ENCODE results near the gene PDCL2. TPM values are rescaled to one million over a fixed set of nuclear protein-coding genes. Genes with fewer than 3 reads are reported as not detected.
A peak's percentile ranks its signal among the peaks of the same experiment; 100 is the strongest.

Gene PDCL2
- total RNA-seq, 1 experiment from 2014 or later = not detected

DNA sequence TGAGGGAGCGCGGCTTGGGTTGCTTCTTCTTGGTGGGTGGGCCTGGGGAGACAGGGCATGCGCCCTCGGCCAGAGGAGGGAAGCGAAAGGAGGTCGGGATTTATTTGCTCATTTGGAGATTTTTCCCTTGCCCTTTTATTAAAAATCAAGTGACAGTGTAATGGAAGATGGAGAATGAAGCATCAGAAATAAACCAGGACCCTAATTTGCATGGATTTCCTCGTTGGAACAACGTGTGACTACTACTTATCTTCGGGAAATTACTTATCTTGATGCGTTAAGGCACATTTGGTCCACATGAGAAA, 44.6 kb downstream of the PDCL2 start:
- no TSS peak for BruUV-seq (replicated peaks)
- H3K27me3 Mint-ChIP-seq (ENCODE audit: insufficient read depth, unreplicated experiment) = no peaks in the 10 kb centered on the region
- H3K4me1 Mint-ChIP-seq (ENCODE audit: insufficient read depth, unreplicated experiment) = peaks cover 52% of the 10 kb centered on the region
- DNase-seq (ENCODE audit: unreplicated experiment) = no peak
- peaks cover 7% of the 10 kb centered on the region for H3K36me3 Mint-ChIP-seq (ENCODE audit: insufficient read depth, unreplicated experiment)
- H3K4me3 Mint-ChIP-seq (ENCODE audit: unreplicated experiment) = peak overlapping the region; percentile 87
- TF ChIP-seq, protein P1, sequence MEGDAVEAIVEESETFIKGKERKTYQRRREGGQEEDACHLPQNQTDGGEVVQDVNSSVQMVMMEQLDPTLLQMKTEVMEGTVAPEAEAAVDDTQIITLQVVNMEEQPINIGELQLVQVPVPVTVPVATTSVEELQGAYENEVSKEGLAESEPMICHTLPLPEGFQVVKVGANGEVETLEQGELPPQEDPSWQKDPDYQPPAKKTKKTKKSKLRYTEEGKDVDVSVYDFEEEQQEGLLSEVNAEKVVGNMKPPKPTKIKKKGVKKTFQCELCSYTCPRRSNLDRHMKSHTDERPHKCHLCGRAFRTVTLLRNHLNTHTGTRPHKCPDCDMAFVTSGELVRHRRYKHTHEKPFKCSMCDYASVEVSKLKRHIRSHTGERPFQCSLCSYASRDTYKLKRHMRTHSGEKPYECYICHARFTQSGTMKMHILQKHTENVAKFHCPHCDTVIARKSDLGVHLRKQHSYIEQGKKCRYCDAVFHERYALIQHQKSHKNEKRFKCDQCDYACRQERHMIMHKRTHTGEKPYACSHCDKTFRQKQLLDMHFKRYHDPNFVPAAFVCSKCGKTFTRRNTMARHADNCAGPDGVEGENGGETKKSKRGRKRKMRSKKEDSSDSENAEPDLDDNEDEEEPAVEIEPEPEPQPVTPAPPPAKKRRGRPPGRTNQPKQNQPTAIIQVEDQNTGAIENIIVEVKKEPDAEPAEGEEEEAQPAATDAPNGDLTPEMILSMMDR (IDR thresholded peaks at IDR 0.05; ENCODE audit: unreplicated experiment) = no peak
- intact Hi-C loops (cut with micrococcal nuclease) = loop anchor here (2.0 to 5.0 kb wide), 5 partner anchors 103 to 319 kb away; partner anchors contain the start of genes SRD5A3 and TMEM165
- H3K9me3 Mint-ChIP-seq (ENCODE audit: unreplicated experiment) = no peaks in the 10 kb centered on the region
- H3K27ac Mint-ChIP-seq (ENCODE audit: low read depth, unreplicated experiment) = peak overlapping the region; percentile 28
- POLR2A ChIA-PET = interaction anchor here (0.6 to 4.4 kb wide), 8 partner anchors 36 to 187 kb away, joined by 3 to 55 read pairs (median 4); partner anchors contain the start of gene NMU
- CTCF ChIA-PET = interaction anchor here (0.7 to 0.9 kb wide), 3 partner anchors 15 to 545 kb away, joined by 3 to 4 read pairs (median 3); no protein-coding TSS in a partner anchor

DNA sequence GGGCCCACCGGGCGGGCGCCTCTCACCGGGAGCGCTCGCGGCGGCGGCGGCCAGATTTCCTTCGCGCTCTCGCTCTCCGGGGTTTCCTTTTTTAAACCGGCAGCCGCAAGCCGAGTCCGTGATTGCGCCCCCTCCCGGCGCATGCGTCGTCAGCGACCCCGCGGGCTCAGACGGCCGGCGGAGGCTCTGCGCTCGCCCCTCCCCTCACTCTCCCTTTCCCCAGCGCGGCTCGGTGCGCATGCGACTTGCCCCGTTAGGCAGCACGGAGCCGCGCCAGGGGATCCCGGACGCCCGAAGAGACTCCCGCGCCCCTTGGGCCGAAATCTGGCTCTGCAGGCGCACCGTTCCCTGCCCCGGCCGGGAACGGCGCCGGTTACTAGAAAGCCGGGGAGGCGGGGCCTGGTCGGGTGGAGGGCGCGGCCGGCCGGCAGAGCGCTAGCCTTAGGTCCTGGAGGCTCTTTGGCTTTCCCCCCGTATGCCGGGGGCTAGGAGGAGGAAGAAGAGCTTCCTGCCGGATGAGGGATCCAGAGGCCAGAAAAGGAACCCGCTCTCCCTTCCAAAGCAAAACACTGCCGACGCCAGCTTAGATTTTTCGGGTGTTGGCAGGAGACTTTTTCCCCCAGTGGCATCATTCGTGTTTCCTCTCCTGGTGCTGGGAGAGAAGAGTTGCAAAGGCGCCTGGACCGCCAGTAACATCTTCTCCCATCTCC, 45.1 kb downstream of the PDCL2 start, which contains the start of gene CLOCK:
CLOCK (minus strand) TSS at position 154 of the 710 bp plus-strand sequence. CDS start 64,124 bp downstream, outside the sequence.
- DNase-seq (ENCODE audit: unreplicated experiment) = peak; percentile 85
- H3K9me3 Mint-ChIP-seq (ENCODE audit: unreplicated experiment) = no peaks in the 10 kb centered on the region
- no TSS peak for BruUV-seq (replicated peaks)
- H3K4me1 Mint-ChIP-seq (ENCODE audit: insufficient read depth, unreplicated experiment) = peaks cover 53% of the 10 kb centered on the region
- TF ChIP-seq, protein P1 (IDR thresholded peaks at IDR 0.05; ENCODE audit: unreplicated experiment) = peak; percentile 29
- H3K36me3 Mint-ChIP-seq (ENCODE audit: insufficient read depth, unreplicated experiment) = peaks cover 7% of the 10 kb centered on the region
- intact Hi-C loops (cut with micrococcal nuclease) = loop anchor here (2.0 to 5.0 kb wide), 5 partner anchors 102 to 320 kb away; partner anchors contain the start of genes SRD5A3 and TMEM165
- no peaks in the 10 kb centered on the region for H3K27me3 Mint-ChIP-seq (ENCODE audit: insufficient read depth, unreplicated experiment)
- peak within 1 kb of the TSS; percentile 49 for H3K27ac Mint-ChIP-seq (ENCODE audit: low read depth, unreplicated experiment)
- POLR2A ChIA-PET = interaction anchor here (0.5 to 4.8 kb wide), 20 partner anchors 22 to 976 kb away, joined by 3 to 55 read pairs (median 4); partner anchors contain the start of genes NMU and TMEM165
- peak within 1 kb of the TSS; percentile 87 for H3K4me3 Mint-ChIP-seq (ENCODE audit: unreplicated experiment)
- CTCF ChIA-PET = interaction anchor here (0.7 to 0.9 kb wide), 3 partner anchors 15 to 544 kb away, joined by 3 to 4 read pairs (median 3); no protein-coding TSS in a partner anchor

- ChIA-PET POLR2A (interaction anchor here (0.6 to 4.8 kb wide), 26 partner anchors 9 to 977 kb away, joined by 3 to 55 read pairs (median 5); partner anchors contain the start of genes CEP135, EXOC1 and TMEM165), CTCF (interaction anchor here (1.2 kb wide), 1 partner anchor 201 kb away, joined by 3 read pairs; no protein-coding TSS in a partner anchor)
- H3K9me3 Mint-ChIP-seq (ENCODE audit: unreplicated experiment) = no peaks in the 10 kb centered on the region
- peaks cover 53% of the 10 kb centered on the region for H3K4me1 Mint-ChIP-seq (ENCODE audit: insufficient read depth, unreplicated experiment)
- no peaks in the 10 kb centered on the region for H3K27me3 Mint-ChIP-seq (ENCODE audit: insufficient read depth, unreplicated experiment)
- H3K36me3 Mint-ChIP-seq (ENCODE audit: insufficient read depth, unreplicated experiment) = peaks cover 7% of the 10 kb centered on the region
- TF ChIP-seq, protein P1 (IDR thresholded peaks at IDR 0.05; ENCODE audit: unreplicated experiment) = no peak
- peak overlapping the region; percentile 28 for H3K27ac Mint-ChIP-seq (ENCODE audit: low read depth, unreplicated experiment)
- intact Hi-C loops (cut with micrococcal nuclease) = loop anchor here (2.0 to 5.0 kb wide), 5 partner anchors 102 to 320 kb away; partner anchors contain the start of genes SRD5A3 and TMEM165
- DNase-seq (ENCODE audit: unreplicated experiment) = no peak
- H3K4me3 Mint-ChIP-seq (ENCODE audit: unreplicated experiment) = peak overlapping the region; percentile 87
- no TSS peak for BruUV-seq (replicated peaks)
Measured at GRCh38 chr4:55546506-55546755, 45.6 kb downstream of the PDCL2 start.

Data from MCF 10A (cell line).